Activated T-cell treated with anti-CD3 and anti-CD28 coated beads, Interleukin-2, amount 50 U/mL, for 4 hours (primary cell): ENCODE results near the gene UCP1. TPM values are rescaled to one million over a fixed set of nuclear protein-coding genes. Genes with fewer than 3 reads are reported as not detected.

Source experiments
- total RNA-seq, 3 donors: library from RNA; stranded (reverse); gene quantifications; one replicate each; pipeline ENCODE4 v1.2.1, GENCODE V29; 2021

UCP1 gene
- total RNA-seq, 3 donors from 2014 or later = not detected

Other genes starting within 250 kb of the UCP1 start
- gene SCOC, start 195.3 kb downstream of the UCP1 start, total RNA-seq = 10 to 100 TPM; 20.5 to 24.3 (median 23.0) TPM
- gene CLGN, start 141.3 kb downstream of the UCP1 start, total RNA-seq = not detected
- gene MGAT4D, start 70.7 kb downstream of the UCP1 start, total RNA-seq = not detected
- gene ELMOD2, start 44.8 kb downstream of the UCP1 start, total RNA-seq = 10 to 100 TPM; 11.2 to 13.8 (median 12.1) TPM
- gene TBC1D9, start 187.4 kb upstream of the UCP1 start, total RNA-seq = under 1 TPM; 0.18 to 0.27 (median 0.18) TPM